CD14-positive monocyte (primary cell): ENCODE data around the gene ILDR1. TPM values are rescaled to one million over a fixed set of nuclear protein-coding genes. Genes with fewer than 3 reads are reported as not detected.

Experiments
- DNase-seq, 3 donors: peaks; one replicate each; pipeline ENCODE4 v3.0.0-alpha.2; 2011 to 2022
- H2AFZ ChIP-seq: 2 replicates; pipeline ENCODE4 v1.6.0; 2012; ENCODE audit warnings: mild to moderate bottlenecking, low read depth, low read length, inconsistent platforms; ENCODE audit not compliant: insufficient read depth, poor library complexity, severe bottlenecking
- H3K27ac ChIP-seq, 2 donors: 1 replicate in 1 of 2; 2 replicates in 1 of 2; pipeline ENCODE4 v1.5.1; 2012 to 2013; ENCODE audit warnings: low read length in 2 of 2, control low read depth in 1 of 2, inconsistent platforms in 1 of 2, low read depth in 1 of 2, mild to moderate bottlenecking in 1 of 2
- H3K27me3 ChIP-seq, 2 donors: one replicate each; pipeline versions ENCODE4 v1.6.0 to v1.6.1; 2011 to 2013; ENCODE audit warnings: low read length in 2 of 2; ENCODE audit not compliant: control insufficient read depth in 2 of 2, insufficient read depth in 2 of 2
- H3K36me3 ChIP-seq, 2 donors: replicated peaks in 1 of 2; 1 replicate in 1 of 2; 2 replicates in 1 of 2; pipeline versions ENCODE4 v1.5.1 to v1.6.1; 2012 to 2013; ENCODE audit warnings: low read length in 2 of 2, control low read depth in 1 of 2, inconsistent platforms in 1 of 2, mild to moderate bottlenecking in 1 of 2; ENCODE audit not compliant: insufficient read depth in 2 of 2, control insufficient read depth in 1 of 2
- H3K4me1 ChIP-seq, 2 donors: 1 replicate in 1 of 2; 2 replicates in 1 of 2; pipeline versions ENCODE4 v1.5.1 to v1.6.1; 2012 to 2013; ENCODE audit warnings: low read length in 2 of 2, control low read depth in 1 of 2, inconsistent platforms in 1 of 2, mild to moderate bottlenecking in 1 of 2, moderate library complexity in 1 of 2; ENCODE audit not compliant: insufficient read depth in 2 of 2, control insufficient read depth in 1 of 2
- H3K4me2 ChIP-seq: replicated peaks from 2 replicates; pipeline ENCODE3; 2012; ENCODE audit warnings: low read length, moderate library complexity, mild to moderate bottlenecking; ENCODE audit not compliant: poor library complexity, severe bottlenecking; ENCODE audit errors: extremely low read depth
- H3K4me3 ChIP-seq, 3 experiments: fragments of 200-600 bp in 1 of 3; sonication (generic) in 1 of 3; replicated peaks in 1 of 3; 1 replicate in 2 of 3; 2 replicates in 1 of 3; pipeline ENCODE4 v1.5.1; 2011 to 2013; ENCODE audit warnings: low read length in 3 of 3, mild to moderate bottlenecking in 3 of 3, control low read depth in 2 of 3, low read depth in 2 of 3, inconsistent platforms in 1 of 3, moderate library complexity in 1 of 3
- H3K79me2 ChIP-seq: 2 replicates; pipeline ENCODE4 v1.6.0; 2012; ENCODE audit warnings: mild to moderate bottlenecking, control low read depth, inconsistent platforms, low read length, moderate library complexity; ENCODE audit not compliant: insufficient read depth
- H3K9ac ChIP-seq: 2 replicates; pipeline ENCODE4 v1.6.0; 2017; ENCODE audit warnings: low read length, mild to moderate bottlenecking; ENCODE audit not compliant: insufficient read depth, poor library complexity, severe bottlenecking
- H3K9me3 ChIP-seq, 2 donors: replicated peaks in 1 of 2; 1 replicate in 1 of 2; 2 replicates in 1 of 2; pipeline versions ENCODE4 v1.5.1 to v1.6.1; 2012 to 2013; ENCODE audit warnings: low read length in 2 of 2, control low read depth in 1 of 2; ENCODE audit not compliant: control insufficient read depth in 1 of 2, insufficient read depth in 1 of 2
- H4K20me1 ChIP-seq: 2 replicates; pipeline ENCODE4 v1.6.0; 2012; ENCODE audit warnings: mild to moderate bottlenecking, low read length, control low read depth, moderate library complexity; ENCODE audit not compliant: insufficient read depth
- H3K27ac Mint-ChIP-seq, 7 donors: one replicate each; pipeline ENCODE4 v1.8.0; 2020; ENCODE audit warnings: mild to moderate bottlenecking in 7 of 7, mixed read lengths in 7 of 7, moderate library complexity in 6 of 7, inconsistent platforms in 2 of 7
- H3K27me3 Mint-ChIP-seq, 3 donors: one replicate each; pipeline ENCODE4 v1.8.0; 2021 to 2022; ENCODE audit warnings: low read depth in 3 of 3, mild to moderate bottlenecking in 3 of 3, mixed read lengths in 3 of 3, moderate library complexity in 3 of 3, inconsistent platforms in 1 of 3
- H3K36me3 Mint-ChIP-seq, 2 donors: one replicate each; pipeline ENCODE4 v1.8.0; 2020; ENCODE audit warnings: mixed read lengths in 2 of 2, inconsistent platforms in 1 of 2, mild to moderate bottlenecking in 1 of 2
- H3K4me1 Mint-ChIP-seq: one replicate; pipeline ENCODE4 v1.8.0; 2020; ENCODE audit warnings: mild to moderate bottlenecking, mixed read lengths
- H3K4me3 Mint-ChIP-seq, 2 donors: one replicate each; pipeline ENCODE4 v1.8.0; 2020; ENCODE audit warnings: mild to moderate bottlenecking in 2 of 2, mixed read lengths in 2 of 2, moderate library complexity in 1 of 2
- H3K9me3 Mint-ChIP-seq, 7 donors: one replicate each; pipeline ENCODE4 v1.8.0; 2020 to 2022; ENCODE audit warnings: mixed read lengths in 7 of 7, mild to moderate bottlenecking in 6 of 7, moderate library complexity in 6 of 7, inconsistent platforms in 2 of 7
- WGBS: methylation state at CpG from one replicate; pipeline ENCODE4 v1.1.5; 2013; ENCODE audit warnings: missing lambda C conversion rate; ENCODE audit not compliant: insufficient coverage; 5-methylcytosine and 5-hydroxymethylcytosine counted together
- intact Hi-C, 2 donors: fragments of 100-400 bp; cut with micrococcal nuclease; formaldehyde crosslinking; loops; one replicate each; pipeline versions ENCODE4 v1.15.0 to v1.15.1; 2023
- polyA plus RNA-seq, 3 donors: library from polyadenylated mRNA; depleted of rRNA in 1 of 3; unstranded in 2 of 3; stranded (reverse) in 1 of 3; fragments of 300-500 nt in 2 of 3; fragments of >200 nt in 1 of 3; fragmentation: Illumina TruSeq in 2 of 3; gene quantifications; 1 replicate in 2 of 3; 2 replicates in 1 of 3; pipeline ENCODE4 v1.2.3, GENCODE V29; 2012 to 2021
- TF ChIP-seq, protein P1 (sequence below): fragments of 200-600 bp; IDR thresholded peaks from one replicate; pipeline ENCODE4 v1.8.0; 2022; ENCODE audit warnings: antibody characterized with exemption, mild to moderate bottlenecking

Gene ILDR1
- polyA plus RNA-seq, 3 donors: 0.12 to 0.28 (median 0.20) TPM

DNA sequence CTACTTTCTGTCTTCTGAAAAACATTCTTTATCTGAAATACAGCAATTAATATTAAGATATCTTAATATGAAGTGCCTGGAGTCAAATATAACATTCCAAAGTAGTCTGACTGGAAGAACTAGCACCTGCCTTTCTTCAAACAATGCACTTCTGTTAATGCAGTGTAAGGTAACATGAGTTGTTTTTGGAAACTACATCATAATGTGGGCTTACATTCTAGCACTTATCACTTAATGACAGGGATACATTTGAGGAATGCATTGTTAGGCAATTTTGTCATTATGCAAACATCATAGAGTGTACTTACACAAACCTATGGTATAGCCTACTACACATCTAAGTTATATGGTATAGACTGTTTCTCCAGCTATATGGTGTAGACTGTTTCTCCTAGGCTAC lies 78.6 kb downstream of the ILDR1 start:
- no peak overlapping the region for H3K9ac ChIP-seq
- peaks cover 43 to 87% of the 10 kb centered on the region in 2 donors for H3K36me3 ChIP-seq
- Mint-ChIP-seq H3K9me3 (peaks cover 0 to 3% (median 0%) of the 10 kb centered on the region in 7 donors), H3K27me3 (peaks cover 0 to 2% (median 0%) of the 10 kb centered on the region in 3 donors), H3K4me3 (no peak overlapping the region), H3K4me1 (no peaks in the 10 kb centered on the region), H3K36me3 (peaks cover 45 to 47% of the 10 kb centered on the region in 2 donors), H3K27ac (no peak overlapping the region)
- no peak overlapping the region for H2AFZ ChIP-seq
- no peaks in the 10 kb centered on the region for H3K27me3 ChIP-seq
- H3K27ac ChIP-seq: no peak overlapping the region
- TF ChIP-seq, protein P1, sequence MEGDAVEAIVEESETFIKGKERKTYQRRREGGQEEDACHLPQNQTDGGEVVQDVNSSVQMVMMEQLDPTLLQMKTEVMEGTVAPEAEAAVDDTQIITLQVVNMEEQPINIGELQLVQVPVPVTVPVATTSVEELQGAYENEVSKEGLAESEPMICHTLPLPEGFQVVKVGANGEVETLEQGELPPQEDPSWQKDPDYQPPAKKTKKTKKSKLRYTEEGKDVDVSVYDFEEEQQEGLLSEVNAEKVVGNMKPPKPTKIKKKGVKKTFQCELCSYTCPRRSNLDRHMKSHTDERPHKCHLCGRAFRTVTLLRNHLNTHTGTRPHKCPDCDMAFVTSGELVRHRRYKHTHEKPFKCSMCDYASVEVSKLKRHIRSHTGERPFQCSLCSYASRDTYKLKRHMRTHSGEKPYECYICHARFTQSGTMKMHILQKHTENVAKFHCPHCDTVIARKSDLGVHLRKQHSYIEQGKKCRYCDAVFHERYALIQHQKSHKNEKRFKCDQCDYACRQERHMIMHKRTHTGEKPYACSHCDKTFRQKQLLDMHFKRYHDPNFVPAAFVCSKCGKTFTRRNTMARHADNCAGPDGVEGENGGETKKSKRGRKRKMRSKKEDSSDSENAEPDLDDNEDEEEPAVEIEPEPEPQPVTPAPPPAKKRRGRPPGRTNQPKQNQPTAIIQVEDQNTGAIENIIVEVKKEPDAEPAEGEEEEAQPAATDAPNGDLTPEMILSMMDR: no peak
- H3K9me3 ChIP-seq: no peaks in the 10 kb centered on the region
- no peak for DNase-seq
- H3K4me2 ChIP-seq: no peak overlapping the region
- no peaks in the 10 kb centered on the region for H3K4me1 ChIP-seq
- intact Hi-C loops: no loop called here
- no peaks in the 10 kb centered on the region for H3K79me2 ChIP-seq
- H3K4me3 ChIP-seq: no peak overlapping the region
- H4K20me1 ChIP-seq: no peaks in the 10 kb centered on the region

DNA sequence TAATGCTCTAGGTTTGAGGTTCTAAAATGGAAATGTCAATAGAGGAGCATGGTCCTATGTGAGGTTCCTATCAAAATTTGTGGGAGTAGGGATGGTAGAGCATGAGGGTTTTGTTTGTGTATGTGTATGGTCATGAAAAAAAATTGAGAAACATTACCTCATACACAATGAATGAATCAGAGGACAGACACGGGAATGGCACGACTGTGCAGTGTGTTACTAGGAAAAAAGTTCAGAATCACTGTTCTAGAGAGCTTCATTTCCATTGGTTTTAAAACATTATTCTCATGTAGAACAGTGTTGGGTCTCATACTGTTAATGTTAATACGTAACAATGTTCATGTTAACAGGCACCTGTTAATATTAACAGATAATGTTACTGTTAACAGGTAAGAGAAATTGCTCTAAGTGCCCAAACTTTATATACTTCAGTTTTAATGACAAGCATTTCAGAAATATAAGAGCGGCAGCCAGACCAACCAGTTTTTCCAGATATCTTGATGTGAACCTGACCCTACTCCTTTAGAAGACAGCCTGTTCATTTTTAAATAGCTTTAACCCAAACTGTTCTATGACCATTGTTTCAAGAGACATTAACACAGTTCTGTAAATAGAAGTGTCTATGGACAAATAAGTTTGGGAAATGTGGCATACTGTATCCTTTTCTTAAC lies 79.8 kb downstream of the ILDR1 start:
- H3K27me3 Mint-ChIP-seq: no peaks in the 10 kb centered on the region
- intact Hi-C loops: no loop called here

More for the DNA sequence above, 79.8 kb downstream of the ILDR1 start:
- no peak overlapping the region for H3K9ac ChIP-seq
- Mint-ChIP-seq H3K9me3 (no peaks in the 10 kb centered on the region), H3K4me1 (no peaks in the 10 kb centered on the region), H3K36me3 (peaks cover 50 to 51% of the 10 kb centered on the region in 2 donors), H3K27ac (no peak overlapping the region), H3K4me3 (no peak overlapping the region)
- H3K27ac ChIP-seq: no peak overlapping the region
- H3K4me1 ChIP-seq: no peaks in the 10 kb centered on the region
- H3K4me2 ChIP-seq: no peak overlapping the region
- no peaks in the 10 kb centered on the region for H3K27me3 ChIP-seq
- H3K9me3 ChIP-seq: no peaks in the 10 kb centered on the region
- no peaks in the 10 kb centered on the region for H4K20me1 ChIP-seq
- no CpG with 5 or more reads among the region's 4 CpGs for WGBS
- TF ChIP-seq, protein P1: no peak
- DNase-seq: no peak
- H3K4me3 ChIP-seq: no peak overlapping the region
- peaks cover 43 to 86% of the 10 kb centered on the region in 2 donors for H3K36me3 ChIP-seq
- H2AFZ ChIP-seq: no peak overlapping the region
- no peaks in the 10 kb centered on the region for H3K79me2 ChIP-seq
